GM21529 (cell line): ENCODE results near the gene CARM1.
"Not testable (repeated sequence)": the region's sequence is repeated elsewhere in the genome, so short reads cannot be mapped to it uniquely, and the experiment has no call there.

ENCODE experiments used
- ATAC-seq: cut with Tn5 transposase; IDR thresholded peaks from one replicate; pipeline ENCODE4 v1.9.1; 2021; ENCODE audit not compliant: unreplicated experiment

Gene CARM1

DNA sequence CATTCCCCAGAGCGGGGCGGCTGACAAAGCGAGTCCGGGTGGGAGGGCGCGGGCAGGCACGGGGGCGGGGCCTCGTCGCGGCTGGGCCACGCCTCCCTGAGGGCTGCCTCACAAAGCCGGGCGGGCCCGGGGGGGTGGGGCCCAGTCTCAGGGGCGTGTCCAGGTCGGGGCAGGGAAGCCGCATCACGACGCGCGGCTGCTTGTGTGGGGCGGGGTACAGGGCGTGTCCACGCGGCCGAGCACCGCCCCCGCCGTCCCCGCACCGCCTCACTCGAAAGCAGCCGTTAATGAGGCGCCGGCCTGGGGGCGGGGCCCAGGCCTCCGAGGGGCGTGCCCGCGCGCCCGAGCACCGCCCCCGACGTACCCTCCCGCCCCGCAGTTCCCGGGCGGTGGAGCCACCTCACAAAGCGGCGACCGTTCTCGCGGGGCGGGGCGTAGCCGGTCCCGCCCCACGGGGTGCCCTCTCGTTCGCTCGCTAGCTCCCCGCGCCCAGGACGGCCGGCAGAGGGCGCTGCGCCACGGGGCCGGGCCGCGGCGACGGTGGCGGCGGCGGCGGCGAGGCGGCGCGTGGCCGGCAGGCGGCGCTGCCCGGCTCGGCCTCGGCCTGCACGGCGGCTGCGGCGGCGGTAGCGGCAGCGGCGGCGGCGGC lies at the start of gene CARM1:
Gene CARM1, plus strand, starts transcription at position 599 of the 649 bp plus-strand sequence. CDS start 150 bp downstream, outside the sequence.
- ATAC-seq = peak; percentile 72

DNA sequence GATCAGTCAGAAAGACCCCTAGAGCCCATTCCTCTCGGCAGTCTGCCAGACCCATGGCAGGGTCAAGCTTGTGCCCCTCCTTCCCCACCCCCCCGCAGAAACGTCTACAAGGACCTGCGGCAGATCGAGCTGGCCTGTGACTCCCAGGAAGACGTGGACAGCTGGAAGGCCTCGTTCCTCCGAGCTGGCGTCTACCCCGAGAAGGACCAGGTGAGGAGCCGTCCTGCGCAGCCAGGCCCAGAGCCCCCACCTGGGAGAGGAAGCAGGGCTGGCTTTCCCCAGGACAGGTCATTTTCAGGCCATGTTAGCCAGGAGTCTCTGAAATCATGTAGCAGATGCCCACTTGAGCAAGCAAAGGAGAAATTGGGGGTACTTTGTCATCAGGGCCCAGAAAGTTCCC lies 47.7 kb upstream of the CARM1 start:
- no peak for ATAC-seq

DNA sequence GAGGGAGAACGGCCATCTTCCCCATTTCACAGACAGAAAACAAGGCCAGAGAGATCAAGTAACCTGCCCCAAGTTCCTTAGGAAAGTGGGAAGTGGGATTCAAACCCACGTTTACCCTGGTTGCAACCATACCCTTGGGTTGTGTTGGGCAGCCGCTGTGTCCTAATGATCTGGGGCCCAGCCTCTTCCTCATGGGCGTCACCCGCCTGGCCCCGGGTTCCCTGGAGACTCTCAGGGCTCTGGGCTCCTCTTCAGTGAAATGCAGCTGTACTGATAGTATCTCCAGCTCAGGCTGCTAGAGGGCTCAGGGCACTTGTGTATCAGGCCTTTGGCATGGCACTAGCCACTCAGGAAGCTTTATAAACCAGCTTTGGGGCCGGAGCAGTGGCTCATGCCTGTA lies 45.1 kb upstream of the CARM1 start:
- ATAC-seq = no peak

DNA sequence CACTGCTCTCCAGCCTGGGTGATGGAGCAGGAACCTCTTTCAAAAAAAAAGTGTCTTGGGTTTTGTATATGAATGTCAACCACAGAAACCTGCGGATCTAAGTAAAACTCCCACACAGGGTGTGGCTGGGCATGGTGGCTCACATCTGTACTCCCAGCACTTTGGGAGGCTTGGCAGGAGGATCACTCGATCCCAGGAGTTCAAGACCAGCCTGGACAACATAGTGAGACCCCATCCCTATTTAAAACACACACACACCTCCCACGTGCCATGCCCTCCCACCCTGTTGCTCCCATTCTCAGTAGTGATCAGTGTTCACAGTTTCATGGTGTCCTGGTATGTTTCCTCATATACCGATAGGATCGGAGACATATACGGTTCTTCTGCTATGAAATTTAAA lies 44.5 kb upstream of the CARM1 start:
- no peak for ATAC-seq

DNA sequence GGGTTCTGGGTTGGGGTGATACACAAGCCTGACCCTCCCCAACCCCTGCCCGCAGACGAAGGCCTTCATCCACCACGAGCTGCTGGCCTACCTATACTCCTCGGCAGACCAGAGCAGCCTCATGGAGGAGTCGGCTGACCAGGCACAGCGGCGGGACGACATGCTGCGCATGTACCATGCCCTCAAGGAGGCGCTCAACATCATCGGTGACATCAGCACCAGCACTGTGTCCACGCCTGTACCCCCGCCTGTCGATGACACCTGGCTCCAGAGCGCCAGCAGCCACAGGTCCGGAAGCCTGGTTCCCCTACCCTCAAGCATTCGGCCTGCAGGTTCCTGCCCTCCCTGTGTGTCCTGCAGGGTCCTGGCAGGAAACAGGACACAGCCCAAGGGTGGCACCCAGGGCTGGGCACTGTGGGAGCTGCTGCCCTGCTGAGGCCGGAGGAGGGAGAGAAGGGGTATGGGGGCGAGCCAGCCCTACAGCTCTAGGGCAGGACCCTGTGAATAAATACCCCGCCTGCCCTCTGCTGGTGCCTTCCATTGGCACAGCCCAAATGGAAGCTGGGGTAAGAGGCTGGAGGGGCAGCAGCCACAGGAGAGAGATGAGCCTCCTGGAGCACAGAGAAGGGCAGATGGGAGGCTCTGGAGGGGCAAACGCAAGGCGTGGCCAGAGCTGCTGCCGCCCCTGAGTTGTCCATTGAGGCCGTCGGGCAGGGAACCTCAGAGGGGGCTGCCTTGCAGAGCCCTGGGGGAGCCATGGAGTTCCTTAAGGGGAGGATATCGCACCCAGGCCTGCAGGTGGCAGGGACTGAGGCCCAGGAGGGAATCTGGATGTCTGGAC lies 42.2 kb upstream of the CARM1 start:
- ATAC-seq = no peak

DNA sequence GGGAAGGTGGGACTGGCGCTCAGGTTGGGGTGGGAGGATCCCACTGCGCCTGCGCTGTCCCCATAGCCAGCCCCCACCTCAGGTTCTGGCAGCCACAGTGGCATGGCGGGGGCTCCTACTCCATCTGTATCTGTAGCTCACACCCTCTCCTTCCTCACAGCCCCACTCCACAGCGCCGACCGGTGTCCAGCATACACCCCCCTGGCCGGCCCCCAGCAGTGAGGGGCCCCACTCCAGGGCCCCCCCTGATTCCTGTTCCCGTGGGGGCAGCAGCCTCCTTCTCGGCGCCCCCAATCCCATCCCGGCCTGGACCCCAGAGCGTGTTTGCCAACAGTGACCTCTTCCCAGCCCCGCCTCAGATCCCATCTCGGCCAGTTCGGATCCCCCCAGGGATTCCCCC lies 41.4 kb upstream of the CARM1 start:
- ATAC-seq = no peak

DNA sequence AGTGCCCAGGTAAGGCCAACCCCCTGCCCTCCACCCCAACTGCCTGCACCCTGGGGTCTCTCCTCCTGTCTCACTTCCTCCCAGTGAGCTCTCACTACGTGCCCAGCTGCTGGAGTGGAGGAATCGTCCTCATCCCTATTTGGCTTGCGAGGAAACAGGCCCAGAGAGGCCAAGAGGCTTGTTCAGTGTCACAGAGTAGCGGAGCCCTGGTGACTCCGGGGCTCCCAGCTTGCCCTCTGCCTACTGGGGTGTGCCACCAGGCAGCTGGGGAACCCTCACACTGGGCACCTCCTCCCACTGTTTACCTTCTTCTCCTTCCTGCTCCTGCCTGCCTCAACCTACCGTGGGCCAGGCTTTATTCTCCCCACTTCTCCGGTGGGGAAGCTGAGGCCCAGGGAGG lies 41.0 kb upstream of the CARM1 start:
- ATAC-seq = no peak

DNA sequence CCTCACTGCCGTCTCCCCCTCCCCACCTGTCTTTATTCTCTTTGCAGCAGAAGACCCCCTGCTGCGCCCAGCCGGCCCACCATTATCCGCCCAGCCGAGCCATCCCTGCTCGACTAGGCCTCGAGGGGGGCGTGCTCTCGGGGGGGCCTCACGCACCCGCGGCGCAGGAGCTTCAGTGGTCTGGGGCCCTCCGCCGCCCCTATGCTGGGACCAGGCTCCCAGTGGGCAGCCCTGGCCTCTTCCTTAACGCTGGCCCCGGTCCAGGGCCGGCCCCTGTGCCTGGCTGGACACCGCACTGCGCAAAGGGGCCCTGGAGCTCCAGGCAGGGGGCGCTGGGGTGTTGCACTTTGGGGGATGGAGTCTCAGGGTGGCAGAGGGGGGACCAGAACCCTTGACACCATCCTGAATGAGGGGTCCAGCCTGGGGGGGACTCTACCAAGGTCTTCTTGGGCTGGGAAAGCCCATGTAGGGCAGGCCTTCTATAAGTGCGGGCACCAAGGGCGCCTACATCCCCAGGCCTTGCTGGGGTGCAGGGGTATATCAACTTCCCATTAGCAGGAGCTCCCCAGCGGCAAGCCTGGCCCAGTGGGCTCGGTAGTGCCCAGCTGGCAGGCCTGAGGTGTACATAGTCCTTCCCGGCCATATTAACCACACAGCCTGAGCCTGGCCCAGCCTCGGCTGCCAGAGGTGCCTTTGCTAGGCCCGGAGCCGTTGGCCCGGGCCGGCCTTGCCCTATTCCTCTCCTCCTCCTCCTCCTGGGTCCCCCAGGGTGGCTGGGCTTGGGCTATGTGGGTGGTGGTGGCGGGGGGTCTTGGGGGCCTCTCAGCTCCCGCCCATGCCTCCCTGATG lies 40.2 kb upstream of the CARM1 start:
- no peak for ATAC-seq

DNA sequence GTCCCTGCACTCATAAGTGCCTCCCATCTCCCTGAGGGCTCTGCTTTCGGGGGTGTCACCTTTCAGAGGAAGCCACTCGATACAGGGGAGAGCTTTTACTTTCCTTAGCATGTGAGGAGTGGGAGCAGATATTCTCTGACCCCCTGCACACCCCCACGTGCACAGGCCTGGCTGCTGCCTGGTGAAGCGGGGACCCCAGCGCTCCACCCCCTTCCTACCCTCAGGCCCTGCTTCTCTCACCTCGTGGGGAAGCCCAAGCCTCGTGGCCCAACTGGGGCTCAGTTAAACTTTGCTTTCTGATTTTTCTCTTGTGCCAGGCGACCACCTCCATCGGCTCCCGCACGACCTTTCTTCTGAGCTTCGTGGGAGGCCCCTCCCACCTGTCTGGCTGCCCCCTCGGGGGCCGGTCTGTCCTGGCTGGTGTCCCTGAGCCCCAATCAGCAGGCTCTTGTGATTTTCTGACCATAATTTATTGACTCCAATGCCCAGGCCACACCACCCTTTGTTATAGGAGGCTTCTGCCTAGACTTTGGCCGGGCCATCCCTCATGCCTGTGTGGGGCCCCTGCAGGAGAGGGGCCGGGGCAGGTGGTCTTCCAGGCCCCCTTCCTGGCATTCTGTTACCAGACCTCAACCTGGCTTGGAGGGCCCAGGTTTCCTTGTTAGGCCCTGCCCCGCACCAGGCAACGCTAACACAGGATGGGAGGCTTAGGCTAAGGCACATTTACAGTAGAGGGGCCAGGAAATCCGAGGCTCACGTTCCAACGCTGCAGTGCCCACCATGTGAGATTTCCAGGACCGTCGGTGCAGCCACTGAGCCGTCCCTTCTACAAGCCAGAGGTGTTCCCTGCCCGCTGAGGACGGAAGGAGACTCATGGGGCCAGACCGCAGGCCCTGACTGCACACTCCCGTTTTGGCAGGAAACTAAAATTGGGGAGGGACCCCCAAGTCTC lies 39.1 kb upstream of the CARM1 start:
- ATAC-seq = no peak

DNA sequence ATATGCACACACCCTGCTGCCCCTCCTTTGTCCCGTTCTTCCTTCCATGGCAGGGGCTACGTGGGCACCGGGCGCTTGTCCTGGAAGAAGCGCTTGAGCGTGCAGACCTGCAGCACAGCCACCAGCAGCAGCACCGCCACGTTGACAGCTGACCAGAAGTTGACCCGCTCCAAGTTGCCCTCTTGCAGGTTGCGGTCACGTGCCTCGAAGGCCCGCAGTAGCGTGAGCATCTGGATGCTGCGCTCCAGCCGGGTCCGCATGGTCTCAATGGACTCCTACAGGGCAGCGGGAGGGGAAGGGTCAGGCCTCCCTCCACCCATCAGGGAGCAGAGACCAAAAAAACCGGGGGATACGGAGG lies 38.4 kb upstream of the CARM1 start:
- no peak for ATAC-seq

DNA sequence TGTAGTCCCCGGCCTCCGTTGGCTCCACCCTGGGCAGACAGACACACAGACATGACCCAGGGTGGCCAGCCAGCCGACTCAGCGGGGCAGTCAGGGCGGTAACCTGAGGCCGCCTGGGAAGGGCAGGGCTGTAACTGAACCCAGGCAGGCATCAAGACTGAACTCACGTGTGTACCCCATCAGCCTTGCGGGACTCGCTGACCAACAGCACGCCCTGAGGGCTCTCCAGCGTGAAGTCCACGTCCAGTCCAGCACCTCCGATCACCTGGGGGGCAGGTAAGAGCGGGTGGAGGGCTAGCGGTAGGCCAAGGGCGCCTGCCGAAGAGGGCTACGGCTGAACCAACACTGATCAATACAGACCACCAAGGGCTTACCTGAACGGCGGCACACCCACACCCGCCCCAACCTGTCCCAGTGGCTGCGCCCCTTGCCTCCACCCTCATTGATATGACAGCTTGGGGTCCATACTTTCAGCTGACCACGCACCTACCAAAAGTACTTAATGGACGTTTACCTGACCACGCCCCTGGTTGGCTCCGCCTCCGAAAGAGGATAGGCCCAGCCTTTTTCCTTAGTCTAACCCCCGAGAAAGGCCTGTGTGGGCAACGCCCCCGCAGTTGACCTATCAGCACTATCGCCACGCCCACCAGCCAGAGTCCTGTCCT lies 36.1 kb upstream of the CARM1 start:
- ATAC-seq = no peak

DNA sequence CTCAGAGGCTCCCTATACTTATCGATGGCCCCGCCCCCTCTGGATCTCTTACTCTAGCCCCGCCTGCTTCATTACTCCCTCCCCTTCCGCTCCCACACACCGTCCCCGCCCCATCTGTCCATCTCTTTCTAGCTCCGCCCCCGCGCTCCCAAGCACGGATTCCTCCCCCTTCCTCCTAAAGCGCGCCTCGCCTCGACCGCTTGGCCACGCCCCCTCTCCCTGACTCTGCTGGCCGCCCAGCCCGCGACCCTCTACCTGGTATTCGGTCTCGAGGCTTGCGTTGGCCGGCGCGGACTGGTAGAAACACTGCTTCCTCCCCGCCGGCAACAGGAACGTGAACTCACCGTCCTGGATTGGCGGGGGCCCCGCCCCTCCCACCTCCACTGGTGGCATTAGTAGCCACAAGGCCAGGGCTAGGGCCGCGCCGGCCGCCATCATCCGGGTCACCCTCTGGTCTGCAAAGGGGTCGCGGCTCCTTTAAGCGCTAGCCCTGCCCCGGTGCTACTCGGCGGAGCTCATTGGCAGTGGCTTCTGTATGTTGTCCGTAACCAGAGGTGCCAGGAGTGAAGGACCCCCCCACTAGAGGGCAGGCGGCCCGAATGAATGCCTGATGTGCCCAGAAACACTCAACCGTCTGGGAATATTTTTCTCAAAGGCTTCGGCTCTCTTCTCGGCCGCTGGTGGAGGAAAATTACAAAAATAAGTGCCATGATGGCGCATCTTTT lies 35.4 kb upstream of the CARM1 start, which contains the start of gene TMED1:
Gene TMED1, minus strand, starts transcription at position 459 of the 725 bp plus-strand sequence. Its CDS starts 21 bp downstream, at position 438.
- peak; percentile 70 for ATAC-seq

DNA sequence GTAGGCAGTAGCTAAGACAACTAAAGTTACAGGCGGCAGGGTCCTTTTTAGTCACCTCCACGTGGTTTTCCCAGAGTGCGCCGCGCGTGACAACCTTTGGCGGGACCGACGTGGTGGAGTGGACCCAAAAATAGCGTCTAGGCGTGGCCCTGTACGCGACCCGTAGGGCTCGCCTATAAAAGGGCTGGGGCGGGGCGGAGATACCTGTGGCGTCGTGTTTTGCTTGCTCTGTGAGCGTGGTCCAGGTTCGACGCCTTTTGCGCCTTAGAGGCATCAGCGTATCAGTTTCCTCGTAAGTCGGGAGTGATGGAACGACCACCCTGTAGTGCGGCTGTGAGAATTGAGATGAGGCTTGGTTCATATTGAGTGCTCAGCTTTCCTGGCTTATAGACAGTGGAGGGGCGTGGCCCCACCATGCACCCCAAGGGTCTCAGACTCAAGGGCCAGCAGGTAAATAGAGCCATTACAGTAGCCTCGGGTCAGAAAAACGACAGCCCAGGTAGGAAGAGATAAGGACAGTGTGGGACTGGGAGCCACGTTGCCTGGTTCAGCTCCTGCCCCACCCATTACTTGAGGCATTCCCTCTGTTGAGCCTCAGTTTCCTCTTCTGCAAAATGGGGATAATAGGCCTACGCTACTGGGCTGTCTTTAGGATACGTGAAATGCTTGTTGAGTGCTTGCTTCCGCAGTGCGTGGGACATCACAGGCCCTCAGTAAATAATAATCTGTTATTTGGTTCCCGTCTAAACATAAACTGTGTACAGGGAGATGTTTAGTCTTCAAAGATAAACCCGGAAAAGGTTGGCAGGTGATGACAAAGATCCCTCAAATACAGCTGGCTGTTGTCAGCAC lies 34.6 kb upstream of the CARM1 start:
- ATAC-seq = no peak

DNA sequence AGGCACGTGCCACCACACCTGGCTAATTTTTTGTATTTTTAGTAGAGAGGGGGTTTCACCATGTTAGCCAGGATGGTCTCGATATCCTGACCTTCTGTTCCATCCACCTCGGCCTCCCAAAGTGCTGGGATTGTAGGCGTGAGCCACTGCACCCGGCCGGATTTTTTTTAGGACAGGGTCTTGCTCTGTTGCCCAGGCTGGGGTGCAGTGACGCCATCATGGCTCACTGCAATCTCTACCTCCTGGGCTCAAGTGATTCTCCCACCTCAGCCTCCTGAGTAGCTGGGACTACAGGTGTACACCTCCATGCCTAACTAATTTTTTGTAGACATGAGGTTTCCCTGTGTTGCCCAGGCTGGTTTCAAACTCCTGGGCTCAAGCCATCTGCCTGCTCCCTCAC lies 33.7 kb upstream of the CARM1 start:
- not testable (repeated sequence) for ATAC-seq

DNA sequence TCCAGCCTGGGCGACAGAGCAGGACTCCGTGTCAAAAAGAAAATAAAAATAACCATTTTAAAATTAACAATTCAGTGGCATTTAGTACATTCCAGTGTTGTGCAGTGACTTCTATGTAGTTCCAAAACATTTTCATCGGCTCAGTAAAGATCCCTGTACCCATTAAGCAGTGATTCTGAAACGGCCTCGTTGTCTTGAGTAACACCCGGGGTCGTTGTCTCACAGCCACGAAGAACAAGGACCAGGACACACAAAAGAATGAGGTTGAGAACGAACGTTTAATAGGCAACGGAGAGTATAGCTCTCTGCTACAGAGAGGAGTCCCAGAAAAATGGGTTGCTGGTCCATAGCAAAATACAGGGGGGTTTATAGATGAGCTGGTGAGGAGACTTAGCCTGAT lies 33.0 kb upstream of the CARM1 start:
- ATAC-seq = no peak

DNA sequence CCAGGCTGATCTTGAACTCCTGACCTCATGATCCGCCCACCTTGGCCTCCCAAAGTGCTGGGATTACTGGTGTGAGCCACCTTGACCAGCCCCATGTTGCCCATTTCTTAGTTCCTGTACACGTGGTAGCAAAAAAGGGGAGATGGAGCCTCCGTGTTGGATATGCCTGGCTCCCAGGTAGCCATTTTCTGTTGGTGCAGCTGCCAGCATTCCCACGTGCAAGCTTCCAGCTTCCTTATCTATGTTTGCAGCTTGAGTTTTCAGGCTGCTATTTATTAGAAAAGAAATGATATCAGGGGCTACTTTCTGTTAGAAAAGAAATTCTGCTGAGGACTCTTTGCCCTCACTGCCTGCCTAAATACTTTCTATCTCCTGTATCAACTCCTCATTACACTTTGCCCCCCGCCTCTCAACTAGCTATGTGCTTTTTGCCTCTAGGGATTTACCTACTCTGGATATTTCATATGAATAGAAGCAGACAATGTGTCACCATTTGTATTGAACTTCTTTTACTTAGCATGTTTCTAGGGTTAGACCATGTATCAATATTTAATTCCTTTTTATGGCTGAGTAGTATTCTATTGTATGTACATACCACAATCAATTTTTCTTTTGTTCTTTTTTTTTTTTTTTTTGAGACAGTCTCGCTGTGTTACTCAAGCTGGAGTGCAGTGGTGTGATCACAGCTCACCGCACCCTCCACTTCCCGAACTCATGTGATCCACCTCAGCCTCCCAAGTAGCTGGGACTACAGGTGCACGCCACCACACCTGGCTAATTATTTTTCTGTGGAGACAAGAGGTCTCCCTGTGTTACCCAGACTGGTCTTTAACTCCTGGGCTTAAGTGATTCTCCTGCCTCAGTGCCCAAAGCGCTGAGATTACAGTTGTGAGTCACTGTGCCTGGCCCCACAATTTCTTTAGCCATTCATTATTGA lies 32.0 kb upstream of the CARM1 start:
- no peak for ATAC-seq

DNA sequence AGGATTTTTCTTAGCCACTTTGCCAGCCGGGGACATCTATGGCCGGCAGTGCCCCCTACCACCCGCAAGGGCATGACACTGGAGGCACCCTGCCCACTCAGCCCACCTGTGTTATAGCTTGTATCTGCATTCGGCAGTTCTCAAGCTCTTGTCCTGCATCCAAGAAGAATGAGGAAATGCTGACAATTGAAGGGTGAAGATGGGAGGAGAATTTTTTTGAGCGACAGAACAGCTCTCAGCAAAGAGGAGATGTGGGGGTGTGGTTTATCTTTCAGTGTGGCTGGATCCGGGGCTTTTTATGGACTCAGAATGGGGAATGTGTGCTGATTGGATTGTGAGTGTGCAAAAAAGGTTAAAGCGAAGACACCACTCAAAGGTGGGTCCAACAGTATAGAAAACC lies 28.6 kb upstream of the CARM1 start:
- no peak for ATAC-seq
